Measurements from ENCODE around the gene RPL34. TPM values are rescaled to one million over a fixed set of nuclear protein-coding genes. Genes with fewer than 3 reads are reported as not detected.
A peak's percentile ranks its signal among the peaks of the same experiment; 100 is the strongest.

Gene RPL34
- total RNA-seq, 5 donors from 2014 or later (not counting 1 experiment from before 2014, with no cell fraction given), result 2,434 to 3,142 (median 2,791) TPM

GRCh38 chr4:108649863-108650211 lies 29.5 kb downstream of the RPL34 start:
- DNase-seq, result no peak
- H3K27ac Mint-ChIP-seq, result peak overlapping the region; percentile 97
- 0% methylated on average over 2 of the region's 6 CpGs for WGBS (ENCODE audit: insufficient coverage)

GRCh38 chr4:108650212-108651013 lies 30.0 kb downstream of the RPL34 start, which contains the start of gene OSTC:
TSS of gene OSTC (plus strand) at chr4:108650599. CDS start at chr4:108650656, 57 bp downstream.
- DNase-seq (peak; percentile 74 to 95 (median 88)), ATAC-seq (replicated peaks in 1 of 4) (peak; percentile 91 to 94 (median 93))
- H3K27ac ChIP-seq (ENCODE audit: low read length), result peak within 1 kb of the TSS; percentile 91
- H3K9me3 ChIP-seq, result no peaks in the 10 kb centered on the region
- Mint-ChIP-seq H3K36me3 (peaks cover 15% of the 10 kb centered on the region), H3K4me3 (peak within 1 kb of the TSS; percentile 96 to 97 (median 97)), H3K9me3 (no peaks in the 10 kb centered on the region), H3K27me3 (no peaks in the 10 kb centered on the region), H3K27ac (peak within 1 kb of the TSS; percentile 97), H3K4me1 (peaks cover 42 to 46% (median 45%) of the 10 kb centered on the region in 3 donors)
- H3K27me3 ChIP-seq (replicated peaks in 1 of 2; ENCODE audit: control insufficient read depth in 2 of 2, extremely low read depth in 1 of 2, insufficient read depth in 2 of 2, low read length in 1 of 2), result no peaks in the 10 kb centered on the region
- H3K4me3 ChIP-seq (ENCODE audit: control insufficient read depth in 1 of 2, extremely low read depth in 1 of 2, low read length in 1 of 2), result peak within 1 kb of the TSS; percentile 88 to 99
- peaks cover 0 to 1% of the 10 kb centered on the region in 2 donors for H3K36me3 ChIP-seq (ENCODE audit: control insufficient read depth in 2 of 2, extremely low read depth in 1 of 2, insufficient read depth in 1 of 2, low read length in 1 of 2)
- peaks cover 12 to 17% of the 10 kb centered on the region in 2 experiments for H3K4me1 ChIP-seq (ENCODE audit: control insufficient read depth in 1 of 2, extremely low read depth in 1 of 2, insufficient read depth in 2 of 2, low read length in 2 of 2)
- ChIA-PET POLR2A (interaction anchor here (0.6 to 2.1 kb wide), 7 partner anchors 18 to 930 kb away, joined by 3 to 9 read pairs (median 3); partner anchors contain the start of genes PAPSS1 (in 1 of the 2) and RPL34 (in 1 of the 2)), CTCF (interaction anchor here (0.6 to 0.7 kb wide), 5 partner anchors 11 to 657 kb away, joined by 3 to 4 read pairs (median 3); no protein-coding TSS in a partner anchor)
- WGBS (ENCODE audit: insufficient coverage), result 0% methylated on average over 12 of the region's 45 CpGs

More at GRCh38 chr4:108649863-108650211, 29.5 kb downstream of the RPL34 start:
- ChIA-PET CTCF (interaction anchor here (0.6 to 0.7 kb wide), 5 partner anchors 11 to 656 kb away, joined by 3 to 4 read pairs (median 3); no protein-coding TSS in a partner anchor), POLR2A (interaction anchor here (0.6 to 2.1 kb wide), 6 partner anchors 17 to 930 kb away, joined by 3 to 9 read pairs (median 3); partner anchors contain the start of genes PAPSS1 (in 1 of the 2) and RPL34 (in 1 of the 2))
- H3K4me3 ChIP-seq (ENCODE audit: control insufficient read depth in 1 of 2, extremely low read depth in 1 of 2, low read length in 1 of 2), result peak overlapping the region; percentile 88 to 99
- H3K27ac ChIP-seq (ENCODE audit: low read length), result peak overlapping the region; percentile 91
- no peaks in the 10 kb centered on the region for H3K27me3 ChIP-seq (replicated peaks in 1 of 2; ENCODE audit: control insufficient read depth in 2 of 2, extremely low read depth in 1 of 2, insufficient read depth in 2 of 2, low read length in 1 of 2)
- H3K36me3 ChIP-seq (ENCODE audit: control insufficient read depth in 2 of 2, extremely low read depth in 1 of 2, insufficient read depth in 1 of 2, low read length in 1 of 2), result no peaks in the 10 kb centered on the region
- Mint-ChIP-seq H3K4me1 (peaks cover 42 to 45% (median 43%) of the 10 kb centered on the region in 3 donors), H3K27me3 (no peaks in the 10 kb centered on the region), H3K36me3 (peaks cover 15% of the 10 kb centered on the region), H3K9me3 (no peaks in the 10 kb centered on the region), H3K4me3 (peak overlapping the region; percentile 96 to 97 (median 97))
- peaks cover 12 to 17% of the 10 kb centered on the region in 2 experiments for H3K4me1 ChIP-seq (ENCODE audit: control insufficient read depth in 1 of 2, extremely low read depth in 1 of 2, insufficient read depth in 2 of 2, low read length in 2 of 2)
- no peaks in the 10 kb centered on the region for H3K9me3 ChIP-seq
- no peak for ATAC-seq (replicated peaks in 1 of 4)

GRCh38 chr4:108651014-108651791 lies 30.8 kb downstream of the RPL34 start:
- ATAC-seq (replicated peaks in 1 of 4), result no peak
- H3K4me1 Mint-ChIP-seq, result peaks cover 42 to 46% (median 45%) of the 10 kb centered on the region in 3 donors
- CTCF ChIA-PET, result interaction anchor here (0.6 to 0.7 kb wide), 2 partner anchors 52 to 78 kb away, joined by 3 to 4 read pairs; no protein-coding TSS in a partner anchor

GRCh38 chr4:108662629-108663028 lies 42.3 kb downstream of the RPL34 start:
- H3K4me1 ChIP-seq (ENCODE audit: control insufficient read depth in 1 of 2, extremely low read depth in 1 of 2, insufficient read depth in 2 of 2, low read length in 2 of 2), result no peaks in the 10 kb centered on the region
- H3K27me3 Mint-ChIP-seq, result no peaks in the 10 kb centered on the region
- POLR2A ChIA-PET, result interaction anchor here in 1 of 2 donors (0.6 kb wide), 1 partner anchor 664 kb away, joined by 3 read pairs; no protein-coding TSS in a partner anchor
- no peaks in the 10 kb centered on the region for H3K9me3 ChIP-seq
- peaks cover 48% of the 10 kb centered on the region for H3K36me3 Mint-ChIP-seq
- ATAC-seq (replicated peaks in 1 of 4) (no peak), DNase-seq (no peak)
- no peak overlapping the region for H3K4me3 Mint-ChIP-seq
- no peaks in the 10 kb centered on the region for H3K9me3 Mint-ChIP-seq
- CTCF ChIA-PET, result no interaction called here
- no CpG with 5 or more reads among the region's 3 CpGs for WGBS (ENCODE audit: insufficient coverage)
- H3K27me3 ChIP-seq (replicated peaks in 1 of 2; ENCODE audit: control insufficient read depth in 2 of 2, extremely low read depth in 1 of 2, insufficient read depth in 2 of 2, low read length in 1 of 2), result no peaks in the 10 kb centered on the region
- no peak overlapping the region for H3K27ac Mint-ChIP-seq
- H3K36me3 ChIP-seq (ENCODE audit: control insufficient read depth in 2 of 2, extremely low read depth in 1 of 2, insufficient read depth in 1 of 2, low read length in 1 of 2), result peaks cover 0 to 56% of the 10 kb centered on the region in 2 donors
- no peak overlapping the region for H3K27ac ChIP-seq (ENCODE audit: low read length)
- H3K4me1 Mint-ChIP-seq, result peaks cover 3 to 10% (median 7%) of the 10 kb centered on the region in 3 donors
- no peak overlapping the region for H3K4me3 ChIP-seq (ENCODE audit: control insufficient read depth in 1 of 2, extremely low read depth in 1 of 2, low read length in 1 of 2)

More at GRCh38 chr4:108651014-108651791, 30.8 kb downstream of the RPL34 start:
- H3K9me3 Mint-ChIP-seq, result no peaks in the 10 kb centered on the region
- peaks cover 0 to 7% of the 10 kb centered on the region in 2 donors for H3K36me3 ChIP-seq (ENCODE audit: control insufficient read depth in 2 of 2, extremely low read depth in 1 of 2, insufficient read depth in 1 of 2, low read length in 1 of 2)
- WGBS (ENCODE audit: insufficient coverage), result 17% methylated on average over 2 of the region's 9 CpGs
- POLR2A ChIA-PET, result interaction anchor here (0.6 to 2.1 kb wide), 4 partner anchors 8 to 282 kb away, joined by 3 to 9 read pairs (median 4); partner anchors contain the start of gene RPL34 (in 1 of the 2)
- peak overlapping the region; percentile 91 for H3K27ac ChIP-seq (ENCODE audit: low read length)
- peaks cover 15% of the 10 kb centered on the region for H3K36me3 Mint-ChIP-seq
- peaks cover 12 to 17% of the 10 kb centered on the region in 2 experiments for H3K4me1 ChIP-seq (ENCODE audit: control insufficient read depth in 1 of 2, extremely low read depth in 1 of 2, insufficient read depth in 2 of 2, low read length in 2 of 2)
- H3K4me3 Mint-ChIP-seq, result peak overlapping the region; percentile 96 to 97 (median 97)
- DNase-seq, result peak in 1 of 35 experiments; percentile 9
- peak overlapping the region; percentile 97 for H3K27ac Mint-ChIP-seq
- no peaks in the 10 kb centered on the region for H3K9me3 ChIP-seq
- peak overlapping the region; percentile 88 to 99 for H3K4me3 ChIP-seq (ENCODE audit: control insufficient read depth in 1 of 2, extremely low read depth in 1 of 2, low read length in 1 of 2)
- no peaks in the 10 kb centered on the region for H3K27me3 ChIP-seq (replicated peaks in 1 of 2; ENCODE audit: control insufficient read depth in 2 of 2, extremely low read depth in 1 of 2, insufficient read depth in 2 of 2, low read length in 1 of 2)
- H3K27me3 Mint-ChIP-seq, result no peaks in the 10 kb centered on the region

- Mint-ChIP-seq H3K36me3 (peaks cover 24% of the 10 kb centered on the region), H3K27me3 (no peaks in the 10 kb centered on the region), H3K4me1 (no peaks in the 10 kb centered on the region), H3K27ac (no peak overlapping the region), H3K9me3 (no peaks in the 10 kb centered on the region), H3K4me3 (no peak overlapping the region)
- WGBS (ENCODE audit: insufficient coverage), result no CpG with 5 or more reads among the region's 4 CpGs
- no peak for ATAC-seq (replicated peaks in 1 of 4)
- Histone ChIP-seq H3K9me3 (no peaks in the 10 kb centered on the region), H3K27me3 (replicated peaks in 1 of 2; ENCODE audit: control insufficient read depth in 2 of 2, extremely low read depth in 1 of 2, insufficient read depth in 2 of 2, low read length in 1 of 2) (no peaks in the 10 kb centered on the region), H3K36me3 (ENCODE audit: control insufficient read depth in 2 of 2, extremely low read depth in 1 of 2, insufficient read depth in 1 of 2, low read length in 1 of 2) (peaks cover 0 to 3% of the 10 kb centered on the region in 2 donors), H3K27ac (ENCODE audit: low read length) (no peak overlapping the region), H3K4me3 (ENCODE audit: control insufficient read depth in 1 of 2, extremely low read depth in 1 of 2, low read length in 1 of 2) (no peak overlapping the region), H3K4me1 (ENCODE audit: control insufficient read depth in 1 of 2, extremely low read depth in 1 of 2, insufficient read depth in 2 of 2, low read length in 2 of 2) (no peaks in the 10 kb centered on the region)
- no peak for DNase-seq
- ChIA-PET POLR2A (interaction anchor here in 1 of 2 donors (0.6 to 0.8 kb wide), 2 partner anchors 39 to 1307 kb away, joined by 4 to 6 read pairs; no protein-coding TSS in a partner anchor), CTCF (interaction anchor here in 1 of 2 donors (0.6 kb wide), 1 partner anchor 599 kb away, joined by 3 read pairs; no protein-coding TSS in a partner anchor)
Observed at GRCh38 chr4:108674356-108674977, 54.1 kb downstream of the RPL34 start.

All from T-cell (primary cell).